Neural crest cell (in vitro differentiated cells): Measurements from ENCODE around the gene FEV. TPM values are rescaled to one million over a fixed set of nuclear protein-coding genes. Genes with fewer than 3 reads are reported as not detected.

ENCODE experiments used
- DNase-seq: peaks from one replicate; pipeline ENCODE4 v3.0.0; 2021; ENCODE audit warnings: low read depth, mixed read lengths, low spot score
- H3K27ac Mint-ChIP-seq: one replicate; pipeline ENCODE4 v1.8.0; 2021; ENCODE audit warnings: mild to moderate bottlenecking, mixed read lengths; ENCODE audit not compliant: unreplicated experiment
- H3K27me3 Mint-ChIP-seq: 2 replicates; pipeline ENCODE4 v1.8.0; 2021; ENCODE audit warnings: low read depth, mild to moderate bottlenecking, mixed read lengths
- H3K36me3 Mint-ChIP-seq: 2 replicates; pipeline ENCODE4 v1.8.0; 2021; ENCODE audit warnings: low read depth, mild to moderate bottlenecking, mixed read lengths
- H3K4me1 Mint-ChIP-seq: 2 replicates; pipeline ENCODE4 v1.8.0; 2021; ENCODE audit warnings: mixed read lengths
- H3K4me3 Mint-ChIP-seq: one replicate; pipeline ENCODE4 v1.8.0; 2021; ENCODE audit warnings: mild to moderate bottlenecking, mixed read lengths
- H3K9me3 Mint-ChIP-seq: 2 replicates; pipeline ENCODE4 v1.8.0; 2021; ENCODE audit warnings: mixed read lengths
- total RNA-seq: library from RNA; stranded (reverse); gene quantifications from 2 replicates; pipeline ENCODE4 v1.2.1, GENCODE V29; 2021
- TF ChIP-seq, protein P1 (sequence below): fragments of 200-600 bp; sonication (generic); conservative IDR thresholded peaks from 2 replicates; pipeline ENCODE4 v1.5.0; 2021; ENCODE audit warnings: antibody characterized with exemption, mild to moderate bottlenecking

Gene FEV
- total RNA-seq, 1 donor from 2014 or later = not detected

DNA sequence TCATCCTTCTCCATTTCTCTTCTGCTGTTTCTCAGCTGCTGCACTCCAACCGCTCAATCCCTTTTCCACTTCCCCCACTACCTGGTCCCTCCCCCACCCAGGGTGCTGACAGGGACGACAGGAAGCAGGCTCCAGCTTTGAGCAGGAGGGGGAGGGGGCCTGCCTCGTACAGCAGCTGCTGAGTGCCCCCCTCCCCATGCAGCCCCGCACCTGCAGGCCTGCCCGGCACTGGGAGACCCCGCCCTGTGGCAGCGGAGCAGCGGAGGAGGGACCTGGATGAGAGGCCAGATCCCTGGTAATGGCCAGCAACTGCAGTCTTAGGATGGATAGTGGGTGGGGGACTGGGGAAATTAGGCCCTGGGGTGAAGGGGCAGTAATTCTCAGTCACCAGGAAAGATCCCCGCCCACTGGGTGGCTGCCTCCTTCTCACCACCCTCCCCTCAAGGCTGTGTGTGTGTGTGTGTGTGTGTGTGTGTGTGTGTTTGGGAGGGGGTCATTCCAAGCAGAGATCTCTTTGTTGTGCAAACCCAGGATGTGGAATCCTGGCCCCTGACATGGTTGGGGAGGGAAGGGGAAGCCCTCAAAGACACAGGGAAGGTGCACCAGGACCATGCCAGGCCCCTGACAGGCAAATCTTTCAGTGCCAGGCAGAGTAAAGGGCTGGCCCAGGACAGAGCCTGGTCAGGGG lies 15.0 kb upstream of the FEV start:
- DNase-seq = no peak

DNA sequence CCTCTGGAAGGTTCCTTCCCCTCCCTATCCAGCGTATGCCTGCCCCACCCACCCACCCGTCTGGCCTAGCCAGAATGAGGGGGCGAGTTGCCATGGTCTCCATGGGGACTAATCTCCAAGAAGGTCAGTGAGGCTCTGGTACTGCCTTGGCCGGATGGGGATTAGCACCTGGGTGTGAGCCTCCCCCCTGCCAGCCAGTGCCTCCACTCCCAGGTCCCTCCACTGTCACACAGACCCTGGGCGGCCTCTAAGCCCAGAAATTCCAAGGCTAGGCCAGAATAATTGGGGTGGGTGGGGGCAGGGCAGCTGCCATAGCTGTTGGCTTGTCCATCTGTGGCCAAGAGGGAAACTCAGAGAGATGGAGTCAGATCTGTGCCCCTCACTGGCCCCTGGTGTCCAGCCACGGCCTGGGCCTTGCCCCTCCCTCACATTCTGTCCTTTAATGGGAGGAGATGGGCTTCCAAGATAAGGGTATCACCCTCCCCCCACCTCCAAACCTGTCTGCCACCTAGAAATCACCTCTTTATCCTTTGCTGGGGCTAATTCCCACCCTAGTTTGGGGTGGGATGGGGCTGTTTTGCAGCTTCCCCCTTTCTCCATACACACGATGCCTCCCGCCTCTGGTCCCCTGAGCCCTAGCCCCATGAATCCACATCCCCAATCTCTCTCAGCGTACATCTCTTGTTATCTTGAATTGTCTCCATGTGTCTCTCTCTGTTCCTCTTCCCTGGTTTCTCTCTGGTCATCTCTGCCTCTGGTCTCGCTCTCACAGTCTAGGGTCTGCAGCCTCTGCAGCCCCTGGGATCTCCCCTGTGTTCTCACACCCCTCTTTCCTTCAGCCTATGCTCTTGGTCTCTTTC lies 14.3 kb upstream of the FEV start:
- Mint-ChIP-seq H3K9me3 (no peaks in the 10 kb centered on the region), H3K4me1 (no peaks in the 10 kb centered on the region), H3K4me3 (no peak overlapping the region), H3K27me3 (peaks cover 98% of the 10 kb centered on the region), H3K36me3 (no peaks in the 10 kb centered on the region), H3K27ac (no peak overlapping the region)
- DNase-seq = no peak
- TF ChIP-seq, protein P1, sequence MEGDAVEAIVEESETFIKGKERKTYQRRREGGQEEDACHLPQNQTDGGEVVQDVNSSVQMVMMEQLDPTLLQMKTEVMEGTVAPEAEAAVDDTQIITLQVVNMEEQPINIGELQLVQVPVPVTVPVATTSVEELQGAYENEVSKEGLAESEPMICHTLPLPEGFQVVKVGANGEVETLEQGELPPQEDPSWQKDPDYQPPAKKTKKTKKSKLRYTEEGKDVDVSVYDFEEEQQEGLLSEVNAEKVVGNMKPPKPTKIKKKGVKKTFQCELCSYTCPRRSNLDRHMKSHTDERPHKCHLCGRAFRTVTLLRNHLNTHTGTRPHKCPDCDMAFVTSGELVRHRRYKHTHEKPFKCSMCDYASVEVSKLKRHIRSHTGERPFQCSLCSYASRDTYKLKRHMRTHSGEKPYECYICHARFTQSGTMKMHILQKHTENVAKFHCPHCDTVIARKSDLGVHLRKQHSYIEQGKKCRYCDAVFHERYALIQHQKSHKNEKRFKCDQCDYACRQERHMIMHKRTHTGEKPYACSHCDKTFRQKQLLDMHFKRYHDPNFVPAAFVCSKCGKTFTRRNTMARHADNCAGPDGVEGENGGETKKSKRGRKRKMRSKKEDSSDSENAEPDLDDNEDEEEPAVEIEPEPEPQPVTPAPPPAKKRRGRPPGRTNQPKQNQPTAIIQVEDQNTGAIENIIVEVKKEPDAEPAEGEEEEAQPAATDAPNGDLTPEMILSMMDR = no peak

More for the DNA sequence above, 15.0 kb upstream of the FEV start:
- Mint-ChIP-seq H3K4me1 (no peaks in the 10 kb centered on the region), H3K27ac (no peak overlapping the region), H3K9me3 (no peaks in the 10 kb centered on the region), H3K36me3 (no peaks in the 10 kb centered on the region), H3K4me3 (no peak overlapping the region), H3K27me3 (peaks cover 98% of the 10 kb centered on the region)
- TF ChIP-seq, protein P1 = no peak

- Mint-ChIP-seq H3K4me1 (no peaks in the 10 kb centered on the region), H3K36me3 (no peaks in the 10 kb centered on the region), H3K9me3 (no peaks in the 10 kb centered on the region), H3K27me3 (peaks cover 98% of the 10 kb centered on the region), H3K4me3 (no peak overlapping the region), H3K27ac (no peak overlapping the region)
- DNase-seq = no peak
- TF ChIP-seq, protein P1 = no peak
Observed at GRCh38 chr2:218998414-218999002, 13.5 kb upstream of the FEV start.

- H3K4me3 Mint-ChIP-seq = no peak overlapping the region
- no peaks in the 10 kb centered on the region for H3K9me3 Mint-ChIP-seq
- TF ChIP-seq, protein P1 = no peak
- H3K27ac Mint-ChIP-seq = no peak overlapping the region
- H3K27me3 Mint-ChIP-seq = peaks cover 95% of the 10 kb centered on the region
- H3K36me3 Mint-ChIP-seq = no peaks in the 10 kb centered on the region
- no peaks in the 10 kb centered on the region for H3K4me1 Mint-ChIP-seq
- DNase-seq = no peak
Observed at GRCh38 chr2:218997731-218998130, 12.7 kb upstream of the FEV start.

GRCh38 chr2:218996937-218997336 lies 12.0 kb upstream of the FEV start:
- Mint-ChIP-seq H3K36me3 (no peaks in the 10 kb centered on the region), H3K27ac (no peak overlapping the region), H3K4me3 (no peak overlapping the region), H3K4me1 (no peaks in the 10 kb centered on the region), H3K9me3 (no peaks in the 10 kb centered on the region), H3K27me3 (peaks cover 95% of the 10 kb centered on the region)
- TF ChIP-seq, protein P1 = no peak
- DNase-seq = no peak
